NCI-H524 (cell line): ENCODE measurements around the gene NOL8.

Experiments
- DNase-seq, 2 experiments: peaks; one replicate each; lab custom pipeline; 2025; lab: John Stamatoyannopoulos, UW

The NOL8 gene

GRCh38 chr9:92312887-92313623, 12.1 kb downstream of the NOL8 start:
- no peak for DNase-seq

DNA sequence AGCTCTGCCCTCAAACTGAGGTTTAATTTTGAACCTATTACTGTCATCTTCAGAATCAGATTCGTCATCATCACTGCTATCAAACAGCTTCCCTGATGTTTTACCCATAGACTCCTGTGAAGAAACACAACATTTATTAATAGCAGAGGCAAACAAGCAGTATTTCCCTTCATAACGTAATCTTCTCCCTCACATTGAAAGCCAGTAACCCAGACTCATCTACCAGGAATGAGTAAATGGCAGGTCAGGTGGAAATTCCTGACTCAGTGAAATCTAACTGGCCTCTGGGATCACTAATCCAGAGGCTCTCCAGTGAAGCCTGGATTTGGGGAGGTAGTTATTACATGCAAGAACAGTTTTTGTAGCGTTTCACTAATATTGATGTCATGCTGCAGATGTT, 14.6 kb downstream of the NOL8 start:
- DNase-seq = no peak

- no peak for DNase-seq
These were observed 16.3 kb downstream of the NOL8 start for GRCh38 chr9:92308893-92309292.

DNA sequence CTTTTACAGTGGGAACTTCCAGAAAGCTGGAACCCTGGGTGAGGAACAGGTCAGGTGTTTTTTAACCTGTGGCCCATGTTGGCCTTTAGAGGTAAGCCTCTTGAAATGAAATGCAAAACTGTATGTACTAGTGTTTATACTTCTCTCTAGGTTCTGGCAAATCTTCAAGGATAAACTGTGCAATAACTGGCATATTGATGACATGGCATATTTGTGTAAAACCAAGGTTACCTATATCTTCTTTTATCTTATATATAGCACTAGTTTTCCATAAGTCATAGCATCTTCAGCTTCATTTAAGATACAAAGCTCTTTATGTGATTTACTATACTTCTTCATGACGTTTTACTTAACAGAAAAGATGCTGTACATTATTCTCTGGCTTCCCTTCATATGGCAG, 24.2 kb downstream of the NOL8 start:
- no peak for DNase-seq

GRCh38 chr9:92299116-92299515, 26.0 kb downstream of the NOL8 start:
- no peak for DNase-seq

DNA sequence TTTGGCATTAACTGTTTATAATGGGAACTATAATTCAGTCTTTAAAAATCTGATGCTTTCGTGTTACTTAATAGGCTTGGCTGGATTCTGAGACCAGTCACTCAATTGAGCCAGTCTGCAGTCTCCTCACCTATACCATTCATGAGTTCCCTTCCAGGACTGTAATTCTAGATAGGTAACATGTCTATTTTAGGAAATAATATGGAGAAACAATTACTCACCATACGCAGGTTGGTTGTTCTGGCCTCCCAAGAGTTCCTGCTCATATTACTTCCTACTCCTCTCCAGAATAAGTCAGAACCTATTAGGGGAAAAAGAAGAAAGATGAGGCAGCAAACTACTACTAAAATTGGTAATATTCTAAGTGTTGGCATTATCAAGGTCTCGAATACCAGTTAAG, 27.1 kb downstream of the NOL8 start:
- no peak for DNase-seq

- no peak for DNase-seq
These were observed 27.5 kb downstream of the NOL8 start for GRCh38 chr9:92297611-92298010.

GRCh38 chr9:92295827-92296258, 29.3 kb downstream of the NOL8 start:
- peak in 1 of 2 experiments; percentile 58 for DNase-seq

- no peak for DNase-seq
These were observed 29.8 kb downstream of the NOL8 start for GRCh38 chr9:92295240-92295790.

DNA sequence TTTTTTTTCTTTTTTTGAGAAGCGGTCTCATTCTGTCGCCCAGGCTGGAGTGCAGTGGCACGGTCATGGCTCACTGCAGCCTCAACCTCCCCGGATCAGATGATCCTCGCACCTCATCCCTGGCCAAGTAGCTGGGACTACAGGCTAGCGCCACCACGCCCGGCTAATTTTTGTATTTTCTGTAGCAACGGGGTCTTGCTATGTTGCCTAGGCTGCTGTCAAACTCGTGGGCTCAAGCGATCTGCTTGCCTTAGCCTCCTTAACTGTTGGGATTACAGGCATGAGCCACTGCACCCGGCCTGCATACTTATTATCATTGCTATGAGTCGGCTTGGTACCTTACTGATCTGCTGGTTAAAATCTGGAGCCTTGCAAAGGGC, 30.9 kb downstream of the NOL8 start:
- DNase-seq = peak; percentile 9 to 51

- DNase-seq = peak; percentile 98 to 100
These were observed 31.5 kb downstream of the NOL8 start, which contains the start of gene IARS1 for GRCh38 chr9:92293452-92294296. Gene IARS1, minus strand, starts transcription at chr9:92293697. Its CDS starts 4,278 bp downstream, at chr9:92289419.

- no peak for DNase-seq
These were observed 32.1 kb downstream of the NOL8 start for GRCh38 chr9:92293075-92293354.

GRCh38 chr9:92292338-92293074, 32.6 kb downstream of the NOL8 start:
- DNase-seq = peak in 1 of 2 experiments; percentile 21

GRCh38 chr9:92291577-92291976, 33.6 kb downstream of the NOL8 start:
- no peak for DNase-seq

GRCh38 chr9:92290785-92291429, 34.2 kb downstream of the NOL8 start:
- no peak for DNase-seq

GRCh38 chr9:92289708-92290390, 35.3 kb downstream of the NOL8 start:
- DNase-seq = no peak

- no peak for DNase-seq
These were observed 45.8 kb downstream of the NOL8 start for GRCh38 chr9:92279302-92279701.

GRCh38 chr9:92278110-92278509, 47.0 kb downstream of the NOL8 start:
- no peak for DNase-seq

DNA sequence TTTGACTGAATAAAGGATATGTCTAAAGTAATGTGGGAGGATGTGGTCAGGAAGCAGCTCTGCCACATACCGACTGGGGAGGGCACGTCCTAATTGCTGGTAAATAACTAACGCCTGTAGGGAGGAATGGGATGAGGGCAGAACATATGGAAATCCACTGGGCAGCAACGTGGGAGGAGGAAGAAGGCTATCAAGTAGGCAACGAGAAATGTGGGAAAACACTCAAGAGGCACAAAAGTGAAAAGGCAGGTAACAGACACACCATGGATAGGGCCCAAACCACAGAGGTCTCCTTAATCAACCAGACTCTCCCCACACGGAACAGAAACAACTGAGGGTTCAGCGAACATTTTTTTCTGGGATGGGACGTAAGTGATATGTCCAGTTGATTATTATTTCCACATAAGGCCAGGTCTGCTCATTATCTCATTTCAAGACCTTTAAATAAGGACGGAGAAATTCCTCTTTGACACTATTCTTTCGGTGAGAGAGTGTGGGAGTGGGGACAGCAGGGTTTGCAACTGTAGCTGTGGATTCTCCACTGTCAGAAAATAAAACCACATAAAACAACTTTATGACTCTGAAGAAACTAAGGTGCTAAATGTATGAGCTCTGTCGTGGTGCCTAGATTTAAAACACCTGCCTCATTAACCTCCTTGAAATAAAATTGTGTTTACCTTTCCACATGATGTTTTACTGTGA, 48.7 kb downstream of the NOL8 start:
- DNase-seq = no peak

- no peak for DNase-seq
These were observed 49.6 kb downstream of the NOL8 start for GRCh38 chr9:92275541-92275940.

GRCh38 chr9:92270511-92270910, 54.6 kb downstream of the NOL8 start:
- no peak for DNase-seq
